CMK (cell line): Measurements from ENCODE around the gene RBP3.
A peak's percentile ranks its signal among the peaks of the same experiment; 100 is the strongest.

Experiments used
- DNase-seq: peaks from one replicate; pipeline ENCODE4 v3.0.0-alpha.2; 2010; ENCODE audit warnings: low read depth

Gene RBP3

DNA sequence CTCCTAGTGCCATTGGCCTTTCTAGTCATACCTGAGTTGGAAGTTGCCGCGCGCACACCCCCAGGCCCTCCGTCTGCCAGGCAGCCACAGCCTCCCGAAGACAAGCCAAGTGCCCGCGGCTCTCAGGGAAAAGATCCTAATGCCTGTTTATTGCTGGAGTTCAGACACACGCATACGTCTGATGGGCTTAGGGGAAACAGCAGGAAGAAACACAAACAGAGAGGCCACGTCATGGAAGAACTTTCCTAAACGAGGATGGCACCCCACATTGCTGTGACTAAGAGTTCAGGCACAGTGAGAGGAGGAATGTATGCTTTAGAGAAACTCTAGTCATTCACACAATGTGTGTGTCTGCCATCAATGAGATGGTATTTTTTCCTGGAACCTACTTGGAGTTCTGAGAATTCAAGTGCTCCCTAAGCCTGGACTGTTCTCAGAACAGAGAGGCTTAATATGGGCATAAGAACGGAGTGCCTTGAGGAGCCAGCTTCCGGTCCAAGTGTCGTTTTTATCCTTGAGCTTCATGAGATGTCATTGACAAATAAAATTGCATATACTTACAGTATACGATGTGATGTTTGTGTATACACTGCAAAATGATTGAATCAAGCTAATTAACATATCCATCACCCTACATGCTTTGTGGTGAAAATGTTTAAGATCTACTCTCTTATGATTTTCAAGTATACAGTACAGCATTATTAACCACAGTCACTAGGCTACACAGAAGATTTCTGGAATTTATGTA is 11.6 kb upstream of the RBP3 start:
- peak; percentile 5 for DNase-seq

DNA sequence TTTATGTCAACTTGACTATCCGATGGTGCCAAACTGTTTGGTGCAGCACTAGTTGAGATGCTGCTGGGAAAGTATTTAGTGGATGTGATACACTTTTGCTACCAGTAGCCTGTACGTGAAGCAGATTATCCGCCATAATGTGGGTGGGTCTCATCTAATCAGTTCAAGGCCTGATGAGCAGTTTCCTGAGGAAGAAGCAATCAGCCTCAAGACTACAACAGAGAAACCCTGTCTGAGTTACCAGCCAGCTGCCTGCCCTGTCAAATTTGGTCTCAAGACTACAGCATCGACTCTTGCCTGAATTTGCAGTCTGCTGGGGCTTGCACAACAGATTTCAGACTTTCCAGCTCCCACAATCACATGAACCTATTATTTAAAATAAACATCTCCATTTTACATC is 10.9 kb upstream of the RBP3 start:
- no peak for DNase-seq

DNA sequence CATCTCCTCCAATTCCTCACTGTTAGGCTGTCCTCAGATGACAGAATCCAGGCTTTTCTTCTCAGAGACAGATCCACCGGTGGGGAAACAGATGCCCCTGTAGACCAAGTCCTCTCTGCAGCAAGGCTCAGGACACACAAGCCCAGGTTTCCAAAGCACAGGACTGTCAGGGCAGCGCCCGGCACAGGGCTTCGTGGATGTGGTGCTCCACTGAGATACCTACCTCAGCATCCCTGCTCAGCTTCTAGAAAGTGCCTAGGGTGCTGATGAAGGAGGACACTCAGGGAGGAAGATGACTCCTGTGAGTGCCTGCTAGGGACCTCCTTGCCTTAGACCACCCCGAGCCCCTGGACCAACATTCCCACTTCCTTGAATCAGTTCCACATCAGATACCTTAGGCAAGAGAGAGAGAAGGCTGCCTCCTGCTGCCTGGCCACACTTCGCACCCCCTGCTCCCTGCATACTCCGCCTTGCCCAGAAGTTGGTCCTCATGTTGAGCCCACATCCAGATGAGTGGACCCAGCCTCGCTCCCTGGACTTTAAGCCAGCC is 8.9 kb upstream of the RBP3 start:
- DNase-seq, result no peak

DNA sequence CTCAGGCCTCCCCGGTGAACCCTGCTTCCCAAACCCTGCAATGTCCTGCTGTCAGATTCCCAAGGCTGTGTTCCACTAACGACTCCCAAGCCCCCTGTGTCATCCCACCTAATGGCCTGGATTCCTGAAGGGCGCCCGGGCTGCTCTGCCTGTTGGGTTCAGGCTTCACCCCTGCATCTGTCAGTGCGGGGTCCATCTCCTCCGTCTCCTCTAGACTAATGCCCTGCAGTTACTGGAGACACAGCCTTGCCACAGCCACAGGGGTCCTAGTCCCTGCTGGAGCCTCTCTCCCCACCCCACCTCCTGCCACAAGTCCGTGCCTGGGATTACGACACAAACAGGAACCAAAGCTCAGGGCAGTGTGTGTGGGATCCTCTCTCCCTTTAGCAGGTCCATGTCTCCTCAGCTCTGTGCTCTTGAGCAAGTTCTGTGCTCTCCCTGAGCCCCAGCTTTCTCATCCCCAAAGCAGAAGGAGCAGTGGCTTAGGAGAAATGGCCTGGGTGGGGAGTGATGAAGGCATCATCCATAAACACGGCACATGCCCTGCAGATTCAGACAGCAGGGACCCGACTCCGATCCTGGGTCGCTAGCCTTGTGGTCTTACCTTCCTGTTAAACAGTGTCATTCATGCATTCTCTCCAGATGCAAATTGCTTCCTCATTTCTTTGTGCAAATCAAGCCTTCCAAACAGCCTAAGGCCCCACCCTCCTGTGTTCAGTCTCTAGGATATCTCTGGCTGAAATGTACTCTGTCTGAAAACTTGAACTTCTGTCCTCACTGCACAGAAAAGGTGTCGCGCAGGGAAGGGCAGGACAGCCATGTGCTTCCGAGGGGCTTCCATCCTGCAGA is 8.2 kb upstream of the RBP3 start:
- no peak for DNase-seq

DNA sequence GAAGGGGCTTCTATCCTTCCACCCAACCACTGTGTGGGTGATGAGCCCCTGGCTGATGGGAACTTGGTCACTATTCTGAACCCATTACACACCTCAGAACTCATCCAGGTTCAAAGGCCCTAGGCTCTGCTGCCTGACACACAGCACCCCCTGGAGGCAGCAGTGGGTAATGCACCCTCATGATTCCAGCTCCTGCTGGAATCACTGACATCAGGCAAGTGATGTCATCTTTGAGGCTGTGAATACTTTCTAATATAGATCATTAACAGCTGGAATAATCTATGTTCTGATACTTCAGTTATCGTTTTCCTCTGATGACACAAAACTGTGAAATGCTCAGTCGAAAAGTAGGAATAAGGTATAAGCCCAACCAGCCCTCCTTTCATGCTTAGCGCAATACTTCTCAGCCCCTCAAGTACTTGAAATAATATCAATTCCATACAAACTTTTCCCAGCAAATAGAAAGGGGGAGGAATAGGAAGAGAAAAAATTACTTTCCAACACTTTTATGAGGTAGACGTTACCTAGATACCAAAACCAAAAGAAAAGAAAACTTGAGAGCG is 7.5 kb upstream of the RBP3 start:
- peak; percentile 40 for DNase-seq

DNA sequence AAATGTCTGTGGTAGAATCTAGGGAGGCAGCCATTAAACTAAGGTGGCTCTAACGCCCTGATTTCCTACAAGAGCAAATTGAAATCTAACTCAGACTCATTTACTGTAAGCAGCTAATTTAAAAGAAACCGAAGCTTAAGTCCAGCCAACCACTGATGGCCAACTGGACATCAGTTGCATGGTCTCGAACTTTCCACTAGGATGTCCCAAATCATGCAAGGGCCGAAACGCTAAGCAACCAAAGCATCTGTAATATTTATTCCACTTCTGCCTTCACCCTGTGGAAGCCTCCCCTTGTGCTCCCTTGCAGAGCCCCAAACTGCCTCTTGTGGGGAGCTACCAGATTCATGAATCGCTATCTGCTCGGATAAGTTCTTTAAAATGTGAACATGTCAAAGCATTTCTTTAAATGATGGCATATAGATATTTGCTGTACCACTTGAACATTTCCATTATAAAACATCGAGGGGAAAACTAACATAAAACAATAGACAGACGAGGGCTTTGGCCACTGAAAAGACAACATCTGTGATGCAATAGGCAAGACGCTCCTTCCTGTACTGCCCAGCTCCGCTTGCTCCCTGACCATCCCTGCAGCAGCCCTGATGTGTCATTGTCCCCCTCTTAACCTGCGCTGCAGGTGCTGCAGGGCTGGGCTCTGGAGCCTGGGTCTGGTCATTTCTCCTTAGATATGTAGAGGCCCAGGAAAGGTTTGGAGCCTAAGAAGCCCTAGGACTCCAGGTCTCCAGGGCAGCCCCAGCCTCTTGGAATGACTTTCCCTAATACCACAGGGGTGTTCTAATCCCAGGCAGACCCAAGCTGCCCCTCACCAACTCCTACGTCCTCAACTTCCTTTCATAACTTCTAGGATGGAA is 2.9 kb upstream of the RBP3 start:
- DNase-seq, result no peak

DNA sequence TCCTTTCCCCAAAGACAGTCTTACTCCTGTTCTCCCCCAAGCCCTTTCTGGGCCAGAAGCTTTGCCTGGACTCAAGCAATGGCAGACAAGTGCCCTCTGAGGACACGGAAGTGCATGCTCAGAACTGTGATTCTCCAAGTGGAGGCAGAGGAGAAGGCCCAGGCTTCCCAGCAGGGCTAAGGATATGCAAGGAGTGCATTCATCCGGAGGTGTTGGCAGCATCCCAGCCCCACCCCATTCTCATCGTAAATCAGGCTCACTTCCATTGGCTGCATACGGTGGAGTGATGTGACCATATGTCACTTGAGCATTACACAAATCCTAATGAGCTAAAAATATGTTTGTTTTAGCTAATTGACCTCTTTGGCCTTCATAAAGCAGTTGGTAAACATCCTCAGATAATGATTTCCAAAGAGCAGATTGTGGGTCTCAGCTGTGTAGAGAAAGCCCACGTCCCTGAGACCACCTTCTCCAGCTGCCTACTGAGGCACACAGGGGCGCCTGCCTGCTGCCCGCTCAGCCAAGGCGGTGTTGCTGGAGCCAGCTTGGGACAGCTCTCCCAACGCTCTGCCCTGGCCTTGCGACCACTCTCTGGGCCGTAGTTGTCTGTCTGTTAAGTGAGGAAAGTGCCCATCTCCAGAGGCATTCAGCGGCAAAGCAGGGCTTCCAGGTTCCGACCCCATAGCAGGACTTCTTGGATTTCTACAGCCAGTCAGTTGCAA is 1.4 kb upstream of the RBP3 start:
- no peak for DNase-seq

DNA sequence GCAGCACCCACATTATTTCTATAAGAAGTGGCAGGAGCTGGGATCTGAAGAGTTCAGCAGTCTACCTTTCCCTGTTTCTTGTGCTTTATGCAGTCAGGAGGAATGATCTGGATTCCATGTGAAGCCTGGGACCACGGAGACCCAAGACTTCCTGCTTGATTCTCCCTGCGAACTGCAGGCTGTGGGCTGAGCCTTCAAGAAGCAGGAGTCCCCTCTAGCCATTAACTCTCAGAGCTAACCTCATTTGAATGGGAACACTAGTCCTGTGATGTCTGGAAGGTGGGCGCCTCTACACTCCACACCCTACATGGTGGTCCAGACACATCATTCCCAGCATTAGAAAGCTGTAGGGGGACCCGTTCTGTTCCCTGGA is 874 bp upstream of the RBP3 start:
- DNase-seq, result no peak

DNA sequence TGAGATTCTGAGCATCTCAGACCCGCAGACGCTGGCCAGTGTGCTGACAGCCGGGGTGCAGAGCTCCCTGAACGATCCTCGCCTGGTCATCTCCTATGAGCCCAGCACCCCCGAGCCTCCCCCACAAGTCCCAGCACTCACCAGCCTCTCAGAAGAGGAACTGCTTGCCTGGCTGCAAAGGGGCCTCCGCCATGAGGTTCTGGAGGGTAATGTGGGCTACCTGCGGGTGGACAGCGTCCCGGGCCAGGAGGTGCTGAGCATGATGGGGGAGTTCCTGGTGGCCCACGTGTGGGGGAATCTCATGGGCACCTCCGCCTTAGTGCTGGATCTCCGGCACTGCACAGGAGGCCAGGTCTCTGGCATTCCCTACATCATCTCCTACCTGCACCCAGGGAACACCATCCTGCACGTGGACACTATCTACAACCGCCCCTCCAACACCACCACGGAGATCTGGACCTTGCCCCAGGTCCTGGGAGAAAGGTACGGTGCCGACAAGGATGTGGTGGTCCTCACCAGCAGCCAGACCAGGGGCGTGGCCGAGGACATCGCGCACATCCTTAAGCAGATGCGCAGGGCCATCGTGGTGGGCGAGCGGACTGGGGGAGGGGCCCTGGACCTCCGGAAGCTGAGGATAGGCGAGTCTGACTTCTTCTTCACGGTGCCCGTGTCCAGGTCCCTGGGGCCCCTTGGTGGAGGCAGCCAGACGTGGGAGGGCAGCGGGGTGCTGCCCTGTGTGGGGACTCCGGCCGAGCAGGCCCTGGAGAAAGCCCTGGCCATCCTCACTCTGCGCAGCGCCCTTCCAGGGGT is 703 bp downstream of the RBP3 start:
- DNase-seq, result no peak

DNA sequence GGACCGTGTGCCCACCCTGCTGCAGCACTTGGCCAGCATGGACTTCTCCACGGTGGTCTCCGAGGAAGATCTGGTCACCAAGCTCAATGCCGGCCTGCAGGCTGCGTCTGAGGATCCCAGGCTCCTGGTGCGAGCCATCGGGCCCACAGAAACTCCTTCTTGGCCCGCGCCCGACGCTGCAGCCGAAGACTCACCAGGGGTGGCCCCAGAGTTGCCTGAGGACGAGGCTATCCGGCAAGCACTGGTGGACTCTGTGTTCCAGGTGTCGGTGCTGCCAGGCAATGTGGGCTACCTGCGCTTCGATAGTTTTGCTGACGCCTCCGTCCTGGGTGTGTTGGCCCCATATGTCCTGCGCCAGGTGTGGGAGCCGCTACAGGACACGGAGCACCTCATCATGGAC is 1.4 kb downstream of the RBP3 start:
- DNase-seq, result no peak

DNA sequence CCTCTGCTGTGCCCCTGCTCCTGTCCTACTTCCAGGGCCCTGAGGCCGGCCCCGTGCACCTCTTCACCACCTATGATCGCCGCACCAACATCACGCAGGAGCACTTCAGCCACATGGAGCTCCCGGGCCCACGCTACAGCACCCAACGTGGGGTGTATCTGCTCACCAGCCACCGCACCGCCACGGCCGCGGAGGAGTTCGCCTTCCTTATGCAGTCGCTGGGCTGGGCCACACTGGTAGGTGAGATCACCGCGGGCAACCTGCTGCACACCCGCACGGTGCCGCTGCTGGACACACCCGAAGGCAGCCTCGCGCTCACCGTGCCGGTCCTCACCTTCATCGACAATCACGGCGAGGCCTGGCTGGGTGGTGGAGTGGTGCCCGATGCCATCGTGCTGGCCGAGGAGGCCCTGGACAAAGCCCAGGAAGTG is 1.8 kb downstream of the RBP3 start:
- no peak for DNase-seq

DNA sequence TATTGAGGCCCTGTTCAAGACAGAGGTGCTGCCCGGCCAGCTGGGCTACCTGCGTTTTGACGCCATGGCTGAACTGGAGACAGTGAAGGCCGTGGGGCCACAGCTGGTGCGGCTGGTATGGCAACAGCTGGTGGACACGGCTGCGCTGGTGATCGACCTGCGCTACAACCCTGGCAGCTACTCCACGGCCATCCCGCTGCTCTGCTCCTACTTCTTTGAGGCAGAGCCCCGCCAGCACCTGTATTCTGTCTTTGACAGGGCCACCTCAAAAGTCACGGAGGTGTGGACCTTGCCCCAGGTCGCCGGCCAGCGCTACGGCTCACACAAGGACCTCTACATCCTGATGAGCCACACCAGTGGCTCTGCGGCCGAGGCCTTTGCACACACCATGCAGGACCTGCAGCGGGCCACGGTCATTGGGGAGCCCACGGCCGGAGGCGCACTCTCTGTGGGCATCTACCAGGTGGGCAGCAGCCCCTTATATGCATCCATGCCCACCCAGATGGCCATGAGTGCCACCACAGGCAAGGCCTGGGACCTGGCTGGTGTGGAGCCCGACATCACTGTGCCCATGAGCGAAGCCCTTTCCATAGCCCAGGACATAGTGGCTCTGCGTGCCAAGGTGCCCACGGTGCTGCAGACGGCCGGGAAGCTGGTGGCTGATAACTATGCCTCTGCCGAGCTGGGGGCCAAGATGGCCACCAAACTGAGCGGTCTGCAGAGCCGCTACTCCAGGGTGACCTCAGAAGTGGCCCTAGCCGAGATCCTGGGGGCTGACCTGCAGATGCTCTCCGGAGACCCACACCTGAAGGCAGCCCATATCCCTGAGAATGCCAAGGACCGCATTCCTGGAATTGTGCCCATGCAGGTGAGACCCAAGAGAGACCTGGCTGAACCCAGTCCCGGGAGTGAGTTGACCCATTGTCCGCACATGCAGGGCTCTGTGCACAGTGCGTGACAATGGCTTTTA is 2.8 kb downstream of the RBP3 start:
- DNase-seq, result no peak

DNA sequence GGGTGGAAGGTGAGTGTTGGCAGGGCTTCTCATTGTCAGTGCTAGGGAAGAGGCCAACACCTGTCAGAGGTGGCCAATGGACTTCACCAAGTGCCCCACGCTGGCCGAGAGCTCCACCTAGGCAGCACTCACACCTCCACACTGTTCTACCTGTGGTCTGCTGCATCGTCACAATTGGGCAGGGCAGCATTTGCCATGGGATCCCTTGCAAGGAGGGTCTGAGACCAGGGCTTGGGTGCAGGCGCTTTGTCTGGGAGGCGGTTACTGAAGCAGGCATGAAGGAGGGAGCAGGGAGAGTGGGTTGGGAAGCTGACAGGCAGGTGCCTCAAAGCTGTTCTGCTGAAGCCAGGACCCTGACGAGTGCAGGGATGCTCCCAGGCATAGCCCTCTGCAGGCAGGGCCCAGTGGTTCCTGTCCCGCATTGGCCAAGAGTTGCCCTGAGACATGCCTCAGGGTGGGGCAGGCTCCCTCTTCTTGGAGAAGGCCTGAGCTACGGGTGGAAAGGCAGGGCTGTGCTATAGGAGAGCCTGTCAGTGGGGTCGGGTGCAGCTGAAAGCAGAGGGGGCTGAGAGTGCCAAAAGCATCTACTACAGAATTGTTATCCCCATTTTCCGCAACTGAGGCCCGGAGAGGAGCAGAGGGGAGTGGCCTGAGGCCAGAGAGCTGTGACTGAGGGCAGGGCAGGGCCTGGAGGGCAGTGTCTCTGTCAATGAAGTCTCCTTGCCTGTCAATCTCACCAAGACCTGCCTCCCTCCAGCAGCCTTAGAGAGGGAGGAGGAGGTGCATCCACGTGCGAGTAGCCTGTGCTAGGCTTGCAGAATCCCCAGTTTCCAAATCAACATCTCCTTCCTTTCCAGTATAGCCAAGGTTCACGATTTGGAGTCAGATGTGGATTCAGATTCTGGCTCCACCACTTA is 4.0 kb downstream of the RBP3 start:
- DNase-seq, result no peak

DNA sequence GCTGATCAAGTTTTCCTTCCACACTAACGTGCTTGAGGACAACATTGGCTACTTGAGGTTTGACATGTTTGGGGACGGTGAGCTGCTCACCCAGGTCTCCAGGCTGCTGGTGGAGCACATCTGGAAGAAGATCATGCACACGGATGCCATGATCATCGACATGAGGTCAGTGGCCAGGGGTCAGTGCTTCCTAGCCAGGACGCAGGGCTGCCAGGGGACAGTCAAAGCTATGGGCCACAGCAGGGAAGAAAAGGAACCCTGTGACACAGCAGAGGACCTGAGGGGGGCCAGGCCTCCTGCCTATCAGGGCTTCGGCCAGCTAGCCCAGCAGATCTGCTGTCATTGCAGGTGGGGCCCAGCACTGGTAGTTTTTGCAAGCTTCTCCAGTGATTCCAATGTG is 5.2 kb downstream of the RBP3 start:
- DNase-seq, result no peak

DNA sequence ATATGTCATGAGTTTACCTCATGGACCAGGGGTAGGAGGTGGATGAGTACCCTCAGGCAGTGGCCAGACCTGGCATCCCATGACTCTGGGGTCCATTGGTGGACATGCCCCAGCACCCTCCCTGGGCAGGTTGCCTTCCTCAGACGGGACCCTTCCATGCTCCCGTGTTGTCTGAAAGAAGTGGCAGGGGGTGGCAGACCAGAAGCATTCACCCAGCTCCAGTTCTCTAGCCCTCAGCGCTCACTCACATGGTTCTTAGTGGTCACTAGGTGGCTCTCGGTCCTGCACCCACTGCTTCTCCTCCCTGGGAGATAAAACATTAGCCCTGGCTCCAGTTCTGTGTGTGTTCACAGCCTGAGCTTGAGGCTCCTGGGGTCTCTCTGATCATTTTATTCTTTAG is 6.0 kb downstream of the RBP3 start:
- DNase-seq, result no peak

DNA sequence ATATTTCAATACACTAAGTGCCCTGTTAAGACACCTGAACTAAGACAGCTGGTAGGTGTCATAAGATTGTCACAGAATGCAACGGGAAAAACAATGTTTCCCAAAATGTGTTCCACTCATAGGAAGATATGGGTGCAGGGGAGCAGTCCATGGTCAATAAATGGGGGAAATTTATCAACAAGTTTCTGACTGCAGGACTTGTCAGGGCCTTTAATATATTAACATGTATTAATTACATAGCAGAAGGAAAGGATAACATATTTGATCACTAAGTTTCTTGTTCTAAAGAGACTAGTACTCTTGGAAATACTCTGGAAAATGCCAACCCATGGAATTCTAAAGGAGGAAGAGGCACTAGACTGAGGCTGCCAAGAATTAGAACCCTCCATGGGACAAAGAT is 6.7 kb downstream of the RBP3 start:
- no peak for DNase-seq

DNA sequence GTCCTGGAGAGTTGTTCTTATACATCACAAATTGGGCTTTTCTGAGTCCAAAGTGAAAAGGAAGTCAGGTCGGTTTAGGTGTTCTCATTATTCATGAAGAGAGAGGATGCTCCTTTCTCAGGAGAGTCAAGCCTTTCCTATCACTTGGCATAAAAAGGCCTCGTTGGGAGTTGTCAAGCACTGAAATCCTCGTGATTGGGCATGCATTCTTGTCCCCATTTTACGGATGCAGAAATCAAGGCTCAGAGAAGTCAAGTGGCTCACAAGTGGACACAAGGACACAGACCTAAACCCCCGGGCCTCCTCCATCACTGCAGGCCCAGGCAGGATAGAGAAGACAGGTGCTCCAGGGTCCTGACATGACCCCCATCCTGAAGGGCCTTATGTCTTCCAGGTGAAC is 8.5 kb downstream of the RBP3 start:
- no peak for DNase-seq

DNA sequence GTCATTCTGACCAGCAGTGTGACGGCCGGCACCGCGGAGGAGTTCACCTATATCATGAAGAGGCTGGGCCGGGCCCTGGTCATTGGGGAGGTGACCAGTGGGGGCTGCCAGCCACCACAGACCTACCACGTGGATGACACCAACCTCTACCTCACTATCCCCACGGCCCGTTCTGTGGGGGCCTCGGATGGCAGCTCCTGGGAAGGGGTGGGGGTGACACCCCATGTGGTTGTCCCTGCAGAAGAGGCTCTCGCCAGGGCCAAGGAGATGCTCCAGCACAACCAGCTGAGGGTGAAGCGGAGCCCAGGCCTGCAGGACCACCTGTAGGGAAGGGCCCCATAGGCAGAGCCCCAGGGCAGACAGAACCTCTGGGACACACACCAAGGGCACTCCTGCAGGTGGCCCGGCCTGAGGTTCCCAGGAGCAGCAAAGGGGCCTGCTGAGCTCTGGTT is 9.0 kb downstream of the RBP3 start:
- no peak for DNase-seq
